GM12878 (cell line): ENCODE measurements around the gene UBASH3B. TPM values are rescaled to one million over a fixed set of nuclear protein-coding genes. Genes with fewer than 3 reads are reported as not detected.

Experiments used
- ATAC-seq: fragments of 200-7000 bp; cut with Tn5 transposase; 3 replicates; pipeline ENCODE4 v1.9.1; 2020; ENCODE audit warnings: mild to moderate bottlenecking, moderate library complexity
- BruUV-seq: library from RNA; stranded (reverse); fragments of 400-500 nt; replicated peaks from 2 replicates; lab custom pipeline; 2021; lab: Mats Ljungman, UMichigan
- CTCF ChIA-PET: fragments of 300-600 bp; sonication (Branson Sonifier 250); formaldehyde crosslinking; extraction: SDS; loops from one replicate; lab custom pipeline; 2021; ENCODE audit warnings: inconsistent platforms; lab: Yijun Ruan, JAX
- POLR2A ChIA-PET: fragments of 350-600 bp; formaldehyde crosslinking; extraction: SDS; loops from one replicate; lab custom pipeline; 2021; ENCODE audit warnings: inconsistent platforms; lab: Charles Lee
- RAD21 ChIA-PET: fragments of 300-600 bp; sonication (Branson Sonifier 250); formaldehyde crosslinking; loops from one replicate; lab custom pipeline; 2023; ENCODE audit warnings: antibody characterized with exemption; ENCODE audit not compliant: unreplicated experiment; lab: Charles Lee
- SMC1A ChIA-PET: fragments of 300-600 bp; sonication (Branson Sonifier 250); formaldehyde crosslinking; loops from one replicate; lab custom pipeline; 2023; ENCODE audit not compliant: unreplicated experiment, uncharacterized antibody; lab: Charles Lee
- DNase-seq: peaks from one replicate; pipeline ENCODE4 v3.0.0-alpha.2; 2011; ENCODE audit warnings: low read depth, low spot score
- FAIRE-seq: peaks from 3 replicates; lab custom pipeline; 2011; peaks lifted over from hg19 to GRCh38; lab: Jason Lieb, UNC
- H2AFZ ChIP-seq: 2 replicates; pipeline ENCODE4 v1.6.0; 2011; ENCODE audit warnings: low read depth, low read length, control low read depth; ENCODE audit not compliant: control insufficient read depth
- H3K27ac ChIP-seq: 2 replicates; pipeline ENCODE4 v1.5.1; 2011; ENCODE audit warnings: control low read depth; ENCODE audit not compliant: control insufficient read depth, insufficient read depth
- H3K27me3 ChIP-seq, 2 experiments: replicated peaks in 1 of 2; 2 replicates each; pipeline versions ENCODE4 v1.6.0 to v1.6.1; 2011; ENCODE audit warnings: low read length in 1 of 2; ENCODE audit not compliant: control insufficient read depth in 2 of 2, insufficient read depth in 2 of 2
- H3K36me3 ChIP-seq, 2 experiments: 2 replicates each; pipeline ENCODE4 v1.5.1; 2011; ENCODE audit warnings: low read length in 1 of 2; ENCODE audit not compliant: control insufficient read depth in 2 of 2, insufficient read depth in 2 of 2
- H3K4me1 ChIP-seq: 2 replicates; pipeline ENCODE4 v1.6.1; 2011; ENCODE audit warnings: mild to moderate bottlenecking, low read length, moderate library complexity, mixed read lengths; ENCODE audit not compliant: control insufficient read depth, insufficient read depth
- H3K4me2 ChIP-seq: 2 replicates; pipeline ENCODE4 v1.6.0; 2011; ENCODE audit warnings: control low read depth; ENCODE audit not compliant: control insufficient read depth, insufficient read depth
- H3K4me3 ChIP-seq: fragments of 200-600 bp; sonication (generic); 2 replicates; pipeline ENCODE4 v1.5.1; 2016
- H3K79me2 ChIP-seq: 2 replicates; pipeline ENCODE4 v1.6.0; 2011; ENCODE audit warnings: low read length; ENCODE audit not compliant: control insufficient read depth, insufficient read depth
- H3K9ac ChIP-seq: 2 replicates; pipeline ENCODE4 v1.8.0; 2011; ENCODE audit warnings: low read length, control low read depth, mixed read lengths; ENCODE audit not compliant: control insufficient read depth, insufficient read depth
- H3K9me3 ChIP-seq: replicated peaks from 3 replicates; pipeline ENCODE4 v1.5.1; 2011; ENCODE audit warnings: mild to moderate bottlenecking, low read length; ENCODE audit not compliant: control insufficient read depth, insufficient read depth
- H4K20me1 ChIP-seq: 2 replicates; pipeline ENCODE4 v1.6.0; 2011; ENCODE audit not compliant: control insufficient read depth, insufficient read depth
- CREB1 ChIP-seq: IDR thresholded peaks from 2 replicates; pipeline ENCODE4 v1.6.1; 2012; ENCODE audit warnings: low read depth, mild to moderate bottlenecking, inconsistent platforms
- EGR1 ChIP-seq, 2 experiments: IDR thresholded peaks; 1 replicate in 1 of 2; 2 replicates in 1 of 2; pipeline ENCODE4 v1.6.1; 2011 to 2012; ENCODE audit warnings: low read depth in 2 of 2, low read length in 2 of 2, borderline replicate concordance in 1 of 2, mild to moderate bottlenecking in 1 of 2, moderate library complexity in 1 of 2
- HDGF ChIP-seq: fragments of 450-650 bp; IDR thresholded peaks from 2 replicates; pipeline ENCODE4 v1.6.1; 2016; ENCODE audit warnings: antibody characterized with exemption
- IRF4 ChIP-seq: IDR thresholded peaks from 2 replicates; pipeline ENCODE4 v1.6.1; 2011; ENCODE audit warnings: low read depth, low read length
- NFYB ChIP-seq: IDR thresholded peaks from 2 replicates; pipeline ENCODE4 v1.6.1; 2011; ENCODE audit warnings: low read depth, mild to moderate bottlenecking, low read length, improper control_type of control experiment, moderate library complexity; ENCODE audit not compliant: insufficient read depth
- SMAD1 ChIP-seq: fragments of 450-650 bp; IDR thresholded peaks from 2 replicates; pipeline ENCODE4 v1.6.1; 2018; ENCODE audit warnings: mild to moderate bottlenecking, low read depth; ENCODE audit not compliant: partially characterized antibody
- SMARCA5 ChIP-seq: fragments of 450-650 bp; IDR thresholded peaks from 2 replicates; pipeline ENCODE4 v1.6.1; 2017; ENCODE audit warnings: mild to moderate bottlenecking
- SMC3 ChIP-seq: IDR thresholded peaks from 2 replicates; pipeline ENCODE4 v1.6.1; 2011; ENCODE audit warnings: low read length, improper control_type of control experiment, borderline replicate concordance
- SREBF1 ChIP-seq: IDR thresholded peaks from 2 replicates; pipeline ENCODE4 v1.6.1; 2012; ENCODE audit warnings: mild to moderate bottlenecking, low read length
- TAF1 ChIP-seq: IDR thresholded peaks from 2 replicates; pipeline ENCODE4 v1.6.1; 2011; ENCODE audit warnings: mild to moderate bottlenecking, low read depth, low read length, borderline replicate concordance
- ZNF24 ChIP-seq: fragments of 450-650 bp; IDR thresholded peaks from 2 replicates; pipeline ENCODE4 v1.6.1; 2017; ENCODE audit warnings: antibody characterized with exemption, mild to moderate bottlenecking
- ZNF274 ChIP-seq: IDR thresholded peaks from one replicate; pipeline ENCODE4 v1.8.0; 2011; ENCODE audit not compliant: insufficient read length, insufficient read depth
- WGBS: methylation state at CpG from one replicate; pipeline ENCODE4 v1.1.6; 2016; ENCODE audit warnings: low lambda C conversion rate; ENCODE audit not compliant: insufficient replicate concordance, insufficient coverage; ENCODE audit errors: missing lambda C conversion rate; 5-methylcytosine and 5-hydroxymethylcytosine counted together
- in situ Hi-C: fragments of 300-500 bp; cut with MboI; formaldehyde crosslinking; loops from 9 replicates; pipeline ENCODE4 v1.14.3; 2018; ENCODE audit warnings: mixed read lengths
- intact Hi-C: fragments of 100-400 bp; cut with micrococcal nuclease; formaldehyde crosslinking; loops from one replicate; pipeline ENCODE4 v1.14.2; 2022; ENCODE audit not compliant: unreplicated experiment
- polyA plus RNA-seq, 11 experiments: library from polyadenylated mRNA; depleted of rRNA in 4 of 11; unstranded in 6 of 11; stranded (reverse) in 5 of 11; fragments of >200 nt; fragmentation: Nextera tagmentation in 4 of 11; fragmentation: Illumina TruSeq in 1 of 11; extraction: Ambion mirVana in 4 of 11; extraction: Trizol in 1 of 11; gene quantifications; 1 replicate in 1 of 11; 2 replicates in 10 of 11; pipeline versions ENCODE4 v1.2.1 to v1.2.3, GENCODE V29; 2011 to 2016; ENCODE audit warnings: inconsistent platforms in 2 of 11, missing spikeins in 2 of 11, low read depth in 1 of 11
- total RNA-seq, 4 experiments: library from RNA; depleted of rRNA in 3 of 4; stranded (reverse); fragments of >200 nt in 3 of 4; fragmentation: Illumina TruSeq in 1 of 4; extraction: Trizol in 1 of 4; gene quantifications; 2 replicates each; pipeline versions ENCODE4 v1.2.1 to v1.2.3, GENCODE V29; 2013 to 2021
- TF ChIP-seq, protein P1 (sequence below): IDR thresholded peaks from 2 replicates; pipeline ENCODE4 v1.6.1; 2011; ENCODE audit warnings: borderline replicate concordance, low read depth, mild to moderate bottlenecking, moderate library complexity, mixed read lengths, low read length; ENCODE audit not compliant: insufficient read depth; ENCODE audit errors: extremely low read length
- TF ChIP-seq, protein P2 (sequence below): fragments of 450-650 bp; IDR thresholded peaks from 2 replicates; pipeline ENCODE4 v1.6.1; 2017; ENCODE audit warnings: mild to moderate bottlenecking

Gene UBASH3B
- total and polyA plus RNA-seq, 10 of the 15 experiments (the other 5 are each of a cell fraction or from before 2014, with no cell fraction given) = 0.18 to 3.3 (median 0.57) TPM

DNA sequence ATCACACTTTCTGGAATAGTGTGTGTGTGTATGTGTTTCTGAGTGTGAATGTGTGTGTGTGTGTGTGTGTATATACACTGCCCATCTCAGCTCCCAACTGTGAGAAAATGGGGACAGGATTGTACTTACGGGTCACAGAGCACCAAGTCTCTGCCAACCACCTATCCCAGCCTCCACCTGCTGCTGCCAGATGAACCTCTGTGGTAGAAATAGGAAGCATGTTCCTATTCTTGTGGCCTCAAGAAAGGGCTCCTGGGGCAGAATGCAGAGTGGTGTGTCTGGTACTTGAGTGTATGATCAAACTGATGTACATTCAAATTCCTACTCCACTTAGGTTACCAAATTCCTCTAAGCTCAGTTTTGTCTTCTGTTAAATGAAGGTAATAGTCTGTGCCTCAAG lies 14.6 kb downstream of the UBASH3B start:
- 95% methylated on average over 1 of the region's 1 CpG for WGBS
- no peaks in the 10 kb centered on the region for H4K20me1 ChIP-seq
- in situ Hi-C loops = no loop called here
- FAIRE-seq (no peak), ATAC-seq (no peak), DNase-seq (no peak)
- H3K27me3 ChIP-seq = peaks cover 0 to 2% of the 10 kb centered on the region in 2 experiments; a peak in 2 of 4 replicates
- H3K4me3 ChIP-seq = no peak overlapping the region
- no peaks in the 10 kb centered on the region; the same call in 2 of the 3 replicates for H3K9me3 ChIP-seq
- SMC1A ChIA-PET = interaction anchor here (1.0 to 1.2 kb wide), 2 partner anchors 11 to 46 kb away, joined by 3 read pairs; no protein-coding TSS in a partner anchor
- H3K27ac ChIP-seq = no peak overlapping the region
- POLR2A ChIA-PET = no interaction called here
- no peak overlapping the region for H3K9ac ChIP-seq
- H2AFZ ChIP-seq = no peak overlapping the region
- RAD21 ChIA-PET = no interaction called here
- H3K36me3 ChIP-seq = no peaks in the 10 kb centered on the region
- H3K79me2 ChIP-seq = no peaks in the 10 kb centered on the region
- CTCF ChIA-PET = interaction anchor here (1.5 kb wide), 1 partner anchor 42 kb away, joined by 3 read pairs; no protein-coding TSS in a partner anchor
- BruUV-seq = no TSS peak
- H3K4me2 ChIP-seq = no peak overlapping the region
- H3K4me1 ChIP-seq = peaks cover 11% of the 10 kb centered on the region
- intact Hi-C loops = no loop called here
- TF ChIP-seq TAF1 = no peak
- TF ChIP-seq CREB1 = no peak
- no peak for TF ChIP-seq ZNF274
- TF ChIP-seq IRF4 = no peak
- no peak for TF ChIP-seq SREBF1
- no peak for TF ChIP-seq SMC3
- no peak for TF ChIP-seq HDGF
- TF ChIP-seq SMAD1 = no peak
- TF ChIP-seq SMARCA5 = no peak
- no peak for TF ChIP-seq NFYB
- TF ChIP-seq EGR1 (IDR thresholded peaks at IDR 0.05; ENCODE audit: borderline replicate concordance in 1 of 2, low read depth in 2 of 2, low read length in 2 of 2) = no peak
- TF ChIP-seq ZNF24 = no peak
- TF ChIP-seq, protein P1, sequence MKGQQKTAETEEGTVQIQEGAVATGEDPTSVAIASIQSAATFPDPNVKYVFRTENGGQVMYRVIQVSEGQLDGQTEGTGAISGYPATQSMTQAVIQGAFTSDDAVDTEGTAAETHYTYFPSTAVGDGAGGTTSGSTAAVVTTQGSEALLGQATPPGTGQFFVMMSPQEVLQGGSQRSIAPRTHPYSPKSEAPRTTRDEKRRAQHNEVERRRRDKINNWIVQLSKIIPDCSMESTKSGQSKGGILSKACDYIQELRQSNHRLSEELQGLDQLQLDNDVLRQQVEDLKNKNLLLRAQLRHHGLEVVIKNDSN = no peak
- TF ChIP-seq, protein P2, sequence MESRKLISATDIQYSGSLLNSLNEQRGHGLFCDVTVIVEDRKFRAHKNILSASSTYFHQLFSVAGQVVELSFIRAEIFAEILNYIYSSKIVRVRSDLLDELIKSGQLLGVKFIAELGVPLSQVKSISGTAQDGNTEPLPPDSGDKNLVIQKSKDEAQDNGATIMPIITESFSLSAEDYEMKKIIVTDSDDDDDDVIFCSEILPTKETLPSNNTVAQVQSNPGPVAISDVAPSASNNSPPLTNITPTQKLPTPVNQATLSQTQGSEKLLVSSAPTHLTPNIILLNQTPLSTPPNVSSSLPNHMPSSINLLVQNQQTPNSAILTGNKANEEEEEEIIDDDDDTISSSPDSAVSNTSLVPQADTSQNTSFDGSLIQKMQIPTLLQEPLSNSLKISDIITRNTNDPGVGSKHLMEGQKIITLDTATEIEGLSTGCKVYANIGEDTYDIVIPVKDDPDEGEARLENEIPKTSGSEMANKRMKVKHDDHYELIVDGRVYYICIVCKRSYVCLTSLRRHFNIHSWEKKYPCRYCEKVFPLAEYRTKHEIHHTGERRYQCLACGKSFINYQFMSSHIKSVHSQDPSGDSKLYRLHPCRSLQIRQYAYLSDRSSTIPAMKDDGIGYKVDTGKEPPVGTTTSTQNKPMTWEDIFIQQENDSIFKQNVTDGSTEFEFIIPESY = no peak
